B cell (primary cell): ENCODE measurements around the gene DNAH2. TPM values are rescaled to one million over a fixed set of nuclear protein-coding genes. Genes with fewer than 3 reads are reported as not detected.

Source experiments
- ATAC-seq: fragments of 200-7000 bp; cut with Tn5 transposase; one replicate; pipeline ENCODE4 v1.10.0; 2021; ENCODE audit warnings: low read depth, mild to moderate bottlenecking, moderate number of reproducible peaks, moderate library complexity
- CTCF ChIA-PET: fragments of 350-600 bp; sonication (Branson Sonifier 250); formaldehyde crosslinking; loops from one replicate; lab custom pipeline; 2021; ENCODE audit warnings: antibody characterized with exemption, inconsistent platforms; lab: Charles Lee
- POLR2A ChIA-PET: fragments of 350-600 bp; sonication (Branson Sonifier 250); formaldehyde crosslinking; loops from one replicate; lab custom pipeline; 2021; ENCODE audit warnings: antibody characterized with exemption; lab: Charles Lee
- DNase-seq: peaks from one replicate; pipeline ENCODE4 v3.0.0; 2013
- H2AFZ ChIP-seq: 2 replicates; pipeline ENCODE4 v1.6.1; 2012; ENCODE audit warnings: mild to moderate bottlenecking, low read depth, low read length; ENCODE audit not compliant: insufficient read depth, poor library complexity, severe bottlenecking
- H3K27ac ChIP-seq, 2 donors: 1 replicate in 1 of 2; 2 replicates in 1 of 2; pipeline ENCODE4 v1.5.1; 2012 to 2013; ENCODE audit warnings: low read length in 2 of 2, mild to moderate bottlenecking in 2 of 2, moderate library complexity in 1 of 2
- H3K27me3 ChIP-seq, 4 experiments: fragments of 200-600 bp in 1 of 4; sonication (generic) in 1 of 4; replicated peaks in 1 of 4; 1 replicate in 2 of 4; 2 replicates in 2 of 4; pipeline versions ENCODE4 v1.6.1 to v1.7.0; 2013 to 2016; ENCODE audit warnings: low read length in 3 of 4, mild to moderate bottlenecking in 2 of 4, mixed read lengths in 1 of 4, moderate library complexity in 1 of 4; ENCODE audit not compliant: insufficient read depth in 4 of 4, control insufficient read depth in 3 of 4; ENCODE audit errors: control extremely low read depth in 1 of 4
- H3K36me3 ChIP-seq, 2 experiments: replicated peaks in 1 of 2; 1 replicate in 1 of 2; 2 replicates in 1 of 2; pipeline versions ENCODE4 v1.6.1 to v1.7.1; 2013; ENCODE audit warnings: low read length in 1 of 2; ENCODE audit not compliant: insufficient read depth in 2 of 2, control insufficient read depth in 1 of 2; ENCODE audit errors: control extremely low read depth in 1 of 2, extremely low read depth in 1 of 2
- H3K4me1 ChIP-seq, 2 donors: fragments of 200-600 bp in 1 of 2; sonication (generic) in 1 of 2; 1 replicate in 1 of 2; 2 replicates in 1 of 2; pipeline versions ENCODE4 v1.5.1 to v1.6.1; 2013 to 2017; ENCODE audit warnings: low read length in 2 of 2; ENCODE audit not compliant: control insufficient read depth in 2 of 2, insufficient read depth in 2 of 2
- H3K4me2 ChIP-seq: replicated peaks from 2 replicates; pipeline ENCODE3; 2012; ENCODE audit warnings: mild to moderate bottlenecking, low read depth, low read length; ENCODE audit not compliant: poor library complexity, severe bottlenecking
- H3K4me3 ChIP-seq, 5 experiments: fragments of 200-600 bp in 1 of 5; sonication (generic) in 1 of 5; 1 replicate in 3 of 5; 2 replicates in 2 of 5; pipeline versions ENCODE4 v1.5.1 to v1.7.0; 2011 to 2016; ENCODE audit warnings: low read length in 4 of 5, mild to moderate bottlenecking in 4 of 5, low read depth in 2 of 5, control low read depth in 1 of 5, moderate library complexity in 1 of 5; ENCODE audit not compliant: insufficient read depth in 1 of 5; ENCODE audit errors: control extremely low read depth in 1 of 5, extremely low read depth in 1 of 5
- H3K79me2 ChIP-seq: fragments of 200-600 bp; sonication (generic); one replicate; pipeline ENCODE4 v1.6.0; 2016; ENCODE audit warnings: low read length; ENCODE audit not compliant: control insufficient read depth, insufficient read depth
- H3K9ac ChIP-seq: fragments of 200-600 bp; sonication (generic); 2 replicates; pipeline ENCODE4 v1.6.1; 2017; ENCODE audit warnings: mild to moderate bottlenecking, low read length, moderate library complexity
- H3K9me3 ChIP-seq, 3 donors: one replicate each; pipeline versions ENCODE4 v1.6.1 to v1.7.1; 2013; ENCODE audit warnings: low read length in 2 of 3; ENCODE audit not compliant: control insufficient read depth in 2 of 3, insufficient read depth in 1 of 3; ENCODE audit errors: control extremely low read depth in 1 of 3
- H4K20me1 ChIP-seq: 2 replicates; pipeline ENCODE4 v1.6.0; 2012; ENCODE audit warnings: mild to moderate bottlenecking, low read length; ENCODE audit not compliant: insufficient read depth, control insufficient read depth, poor library complexity, severe bottlenecking
- H3K27ac Mint-ChIP-seq: one replicate; pipeline ENCODE4 v1.8.0; 2021; ENCODE audit warnings: mixed read lengths
- H3K27me3 Mint-ChIP-seq: one replicate; pipeline ENCODE4 v1.8.0; 2021; ENCODE audit warnings: mixed read lengths
- H3K4me1 Mint-ChIP-seq: one replicate; pipeline ENCODE4 v1.8.0; 2021; ENCODE audit warnings: mixed read lengths
- H3K4me3 Mint-ChIP-seq: one replicate; pipeline ENCODE4 v1.8.0; 2021; ENCODE audit warnings: mixed read lengths
- H3K9me3 Mint-ChIP-seq: one replicate; pipeline ENCODE4 v1.8.0; 2022; ENCODE audit warnings: mixed read lengths; ENCODE audit not compliant: insufficient read depth
- EZH2 ChIP-seq: IDR thresholded peaks from 2 replicates; pipeline ENCODE4 v1.6.1; 2012; ENCODE audit warnings: borderline replicate concordance, low read depth, mild to moderate bottlenecking, moderate library complexity, low read length; ENCODE audit not compliant: insufficient read depth, poor library complexity, severe bottlenecking
- WGBS: methylation state at CpG from one replicate; pipeline ENCODE4 v1.1.5; 2013; ENCODE audit warnings: missing lambda C conversion rate; ENCODE audit not compliant: insufficient coverage; 5-methylcytosine and 5-hydroxymethylcytosine counted together
- intact Hi-C: fragments of 100-400 bp; cut with micrococcal nuclease; formaldehyde crosslinking; loops from one replicate; pipeline ENCODE4 v1.10.0; 2022
- polyA plus RNA-seq: library from polyadenylated mRNA; depleted of rRNA; stranded (reverse); fragments of >200 nt; gene quantifications from 2 replicates; pipeline ENCODE4 v1.2.3, GENCODE V29; 2012
- total RNA-seq, 2 donors: library from RNA; stranded (reverse); fragments of 120-200 nt in 1 of 2; gene quantifications; 1 replicate in 1 of 2; 2 replicates in 1 of 2; pipeline versions ENCODE4 v1.2.3 to v1.2.4, GENCODE V29; 2013 to 2022
- TF ChIP-seq, protein P1 (sequence below): fragments of 200-600 bp; IDR thresholded peaks from one replicate; pipeline ENCODE4 v1.8.0; 2022; ENCODE audit warnings: antibody characterized with exemption, mild to moderate bottlenecking

DNAH2 gene
- total and polyA plus RNA-seq, 2 donors (not counting 1 experiment from before 2014, with no cell fraction given): 0.03 TPM; not detected in 1

DNA sequence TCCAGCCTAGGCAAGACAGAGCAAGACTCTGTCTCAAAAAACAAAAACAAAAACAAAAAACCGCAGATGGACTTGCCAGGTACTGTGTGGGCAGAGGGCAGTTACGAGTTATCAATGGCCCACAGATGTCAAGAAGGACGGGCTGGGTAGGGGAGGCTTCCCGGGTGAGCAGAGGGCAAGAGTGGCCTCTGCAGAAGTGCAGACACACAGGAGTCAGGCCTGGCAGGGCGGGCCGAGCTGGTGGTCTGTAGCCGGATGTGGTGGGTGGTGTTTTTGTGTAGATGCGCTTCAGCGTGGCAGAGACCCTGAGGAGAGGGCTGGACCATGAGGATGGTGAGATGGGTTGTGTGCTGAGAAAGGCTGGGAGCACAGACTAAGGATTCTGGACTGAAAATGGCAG, 71.6 kb downstream of the DNAH2 start:
- Mint-ChIP-seq H3K9me3 (no peaks in the 10 kb centered on the region), H3K27ac (no peak overlapping the region), H3K4me3 (no peak overlapping the region), H3K27me3 (peaks cover 6% of the 10 kb centered on the region), H3K4me1 (no peaks in the 10 kb centered on the region)
- Histone ChIP-seq H4K20me1 (no peaks in the 10 kb centered on the region), H2AFZ (no peak overlapping the region), H3K36me3 (no peaks in the 10 kb centered on the region), H3K9me3 (no peaks in the 10 kb centered on the region), H3K27ac (no peak overlapping the region), H3K4me3 (no peak overlapping the region), H3K4me1 (no peaks in the 10 kb centered on the region), H3K27me3 (peaks cover 0 to 3% (median 0%) of the 10 kb centered on the region in 4 experiments), H3K4me2 (no peak overlapping the region), H3K9ac (no peak overlapping the region), H3K79me2 (no peaks in the 10 kb centered on the region)
- CTCF ChIA-PET: no interaction called here
- no peak for TF ChIP-seq EZH2
- TF ChIP-seq, protein P1, sequence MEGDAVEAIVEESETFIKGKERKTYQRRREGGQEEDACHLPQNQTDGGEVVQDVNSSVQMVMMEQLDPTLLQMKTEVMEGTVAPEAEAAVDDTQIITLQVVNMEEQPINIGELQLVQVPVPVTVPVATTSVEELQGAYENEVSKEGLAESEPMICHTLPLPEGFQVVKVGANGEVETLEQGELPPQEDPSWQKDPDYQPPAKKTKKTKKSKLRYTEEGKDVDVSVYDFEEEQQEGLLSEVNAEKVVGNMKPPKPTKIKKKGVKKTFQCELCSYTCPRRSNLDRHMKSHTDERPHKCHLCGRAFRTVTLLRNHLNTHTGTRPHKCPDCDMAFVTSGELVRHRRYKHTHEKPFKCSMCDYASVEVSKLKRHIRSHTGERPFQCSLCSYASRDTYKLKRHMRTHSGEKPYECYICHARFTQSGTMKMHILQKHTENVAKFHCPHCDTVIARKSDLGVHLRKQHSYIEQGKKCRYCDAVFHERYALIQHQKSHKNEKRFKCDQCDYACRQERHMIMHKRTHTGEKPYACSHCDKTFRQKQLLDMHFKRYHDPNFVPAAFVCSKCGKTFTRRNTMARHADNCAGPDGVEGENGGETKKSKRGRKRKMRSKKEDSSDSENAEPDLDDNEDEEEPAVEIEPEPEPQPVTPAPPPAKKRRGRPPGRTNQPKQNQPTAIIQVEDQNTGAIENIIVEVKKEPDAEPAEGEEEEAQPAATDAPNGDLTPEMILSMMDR: no peak
- no peak for DNase-seq
- WGBS: 70% methylated on average over 7 of the region's 9 CpGs
- ATAC-seq: no peak
- intact Hi-C loops: no loop called here
- POLR2A ChIA-PET: no interaction called here

GRCh38 chr17:7790150-7790549, 72.6 kb downstream of the DNAH2 start:
- Histone ChIP-seq H3K4me2 (no peak overlapping the region), H2AFZ (no peak overlapping the region), H3K27me3 (peaks cover 0 to 3% (median 0%) of the 10 kb centered on the region in 4 experiments), H3K4me3 (no peak overlapping the region), H4K20me1 (no peaks in the 10 kb centered on the region), H3K79me2 (no peaks in the 10 kb centered on the region), H3K9me3 (no peaks in the 10 kb centered on the region), H3K4me1 (no peaks in the 10 kb centered on the region), H3K36me3 (no peaks in the 10 kb centered on the region), H3K9ac (no peak overlapping the region), H3K27ac (no peak overlapping the region)
- no peak for TF ChIP-seq EZH2
- TF ChIP-seq, protein P1: no peak
- Mint-ChIP-seq H3K27ac (no peak overlapping the region), H3K27me3 (no peaks in the 10 kb centered on the region), H3K4me3 (no peak overlapping the region), H3K9me3 (no peaks in the 10 kb centered on the region), H3K4me1 (no peaks in the 10 kb centered on the region)
- ChIA-PET CTCF (no interaction called here), POLR2A (no interaction called here)
- no peak for ATAC-seq
- DNase-seq: no peak
- intact Hi-C loops: no loop called here
- WGBS: 97% methylated on average over 3 of the region's 5 CpGs
